ENCODE measurements around the gene LPCAT2. TPM values are rescaled to one million over a fixed set of nuclear protein-coding genes. Genes with fewer than 3 reads are reported as not detected.

LPCAT2 gene
- total and polyA plus RNA-seq, 4 donors: 0.96 to 4.2 (median 2.7) TPM

DNA sequence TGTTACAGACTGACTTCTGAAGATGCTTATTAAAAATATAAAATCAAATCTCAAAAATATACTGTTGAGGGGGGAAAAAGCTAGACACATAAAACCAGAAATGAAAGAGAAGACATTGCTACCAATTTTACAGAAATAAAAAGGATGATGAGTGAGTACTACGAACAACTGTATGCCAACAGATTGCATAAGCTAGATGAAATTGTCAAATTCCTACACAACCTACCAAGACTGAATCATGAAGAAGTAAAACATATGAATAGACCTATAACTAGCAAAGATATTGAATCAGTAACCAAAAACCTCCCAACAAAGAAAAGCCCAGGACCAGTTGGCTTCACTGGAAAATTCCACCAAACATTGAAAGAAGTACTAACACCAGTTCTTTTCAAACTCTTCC lies 54.1 kb downstream of the LPCAT2 start:
- Histone ChIP-seq H3K9ac (ENCODE audit: low read depth in 1 of 2, low read length in 2 of 2) (no peak overlapping the region), H3K4me1 (ENCODE audit: control insufficient read depth in 4 of 4, insufficient read depth in 4 of 4, low read length in 3 of 4) (no peaks in the 10 kb centered on the region), H3K9me3 (ENCODE audit: control insufficient read depth in 4 of 4, low read length in 3 of 4) (no peaks in the 10 kb centered on the region), H3K27ac (ENCODE audit: low read depth in 1 of 2, low read length in 2 of 2) (no peak overlapping the region), H3K4me3 (ENCODE audit: low read depth in 1 of 3, low read length in 3 of 3) (no peak overlapping the region), H3K36me3 (ENCODE audit: control insufficient read depth in 4 of 4, insufficient read depth in 3 of 4, low read depth in 1 of 4, low read length in 3 of 4) (no peaks in the 10 kb centered on the region), H3K27me3 (ENCODE audit: control insufficient read depth in 4 of 4, insufficient read depth in 4 of 4, low read length in 3 of 4) (no peaks in the 10 kb centered on the region)
- no peak for DNase-seq (ENCODE audit: low spot score)
- TF ChIP-seq RAD21 (IDR thresholded peaks at IDR 0.05) (no peak), MAX (IDR thresholded peaks at IDR 0.05) (no peak), ATF3 (IDR thresholded peaks at IDR 0.05) (no peak), EGR1 (IDR thresholded peaks at IDR 0.05; ENCODE audit: low read depth in 2 of 2) (no peak), FOXA1 (IDR thresholded peaks at IDR 0.05) (no peak), GABPA (IDR thresholded peaks at IDR 0.05 in 1 of 2, conservative IDR thresholded peaks at IDR 0.05 in 1 of 2) (no peak), TAF1 (conservative IDR thresholded peaks at IDR 0.05) (no peak), JUND (IDR thresholded peaks at IDR 0.05) (no peak), RXRA (IDR thresholded peaks at IDR 0.05) (no peak)
- TF ChIP-seq, protein P1, sequence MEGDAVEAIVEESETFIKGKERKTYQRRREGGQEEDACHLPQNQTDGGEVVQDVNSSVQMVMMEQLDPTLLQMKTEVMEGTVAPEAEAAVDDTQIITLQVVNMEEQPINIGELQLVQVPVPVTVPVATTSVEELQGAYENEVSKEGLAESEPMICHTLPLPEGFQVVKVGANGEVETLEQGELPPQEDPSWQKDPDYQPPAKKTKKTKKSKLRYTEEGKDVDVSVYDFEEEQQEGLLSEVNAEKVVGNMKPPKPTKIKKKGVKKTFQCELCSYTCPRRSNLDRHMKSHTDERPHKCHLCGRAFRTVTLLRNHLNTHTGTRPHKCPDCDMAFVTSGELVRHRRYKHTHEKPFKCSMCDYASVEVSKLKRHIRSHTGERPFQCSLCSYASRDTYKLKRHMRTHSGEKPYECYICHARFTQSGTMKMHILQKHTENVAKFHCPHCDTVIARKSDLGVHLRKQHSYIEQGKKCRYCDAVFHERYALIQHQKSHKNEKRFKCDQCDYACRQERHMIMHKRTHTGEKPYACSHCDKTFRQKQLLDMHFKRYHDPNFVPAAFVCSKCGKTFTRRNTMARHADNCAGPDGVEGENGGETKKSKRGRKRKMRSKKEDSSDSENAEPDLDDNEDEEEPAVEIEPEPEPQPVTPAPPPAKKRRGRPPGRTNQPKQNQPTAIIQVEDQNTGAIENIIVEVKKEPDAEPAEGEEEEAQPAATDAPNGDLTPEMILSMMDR (IDR thresholded peaks at IDR 0.05; ENCODE audit: low read depth, low read length, missing input control): no peak
- WGBS: 89% methylated on average over 1 of the region's 1 CpG

- WGBS: 94% methylated on average over 2 of the region's 2 CpGs
- H3K27me3 ChIP-seq (ENCODE audit: control insufficient read depth in 4 of 4, insufficient read depth in 4 of 4, low read length in 3 of 4): no peaks in the 10 kb centered on the region
- no peak overlapping the region for H3K4me3 ChIP-seq (ENCODE audit: low read depth in 1 of 3, low read length in 3 of 3)
- TF ChIP-seq TAF1 (conservative IDR thresholded peaks at IDR 0.05) (no peak), JUND (IDR thresholded peaks at IDR 0.05) (no peak), EGR1 (IDR thresholded peaks at IDR 0.05; ENCODE audit: low read depth in 2 of 2) (no peak), REST (IDR thresholded peaks at IDR 0.05) (no peak), RXRA (IDR thresholded peaks at IDR 0.05) (no peak), FOXA2 (IDR thresholded peaks at IDR 0.05) (no peak)
- no peaks in the 10 kb centered on the region for H3K4me1 ChIP-seq (ENCODE audit: control insufficient read depth in 4 of 4, insufficient read depth in 4 of 4, low read length in 3 of 4)
- no peak for DNase-seq (ENCODE audit: low spot score)
- no peaks in the 10 kb centered on the region for H3K9me3 ChIP-seq (ENCODE audit: control insufficient read depth in 4 of 4, low read length in 3 of 4)
- no peaks in the 10 kb centered on the region for H3K36me3 ChIP-seq (ENCODE audit: control insufficient read depth in 4 of 4, insufficient read depth in 3 of 4, low read depth in 1 of 4, low read length in 3 of 4)
- H3K27ac ChIP-seq (ENCODE audit: low read depth in 1 of 2, low read length in 2 of 2): no peak overlapping the region
- no peak overlapping the region for H3K9ac ChIP-seq (ENCODE audit: low read depth in 1 of 2, low read length in 2 of 2)
Observed at GRCh38 chr16:55563797-55564196, 54.9 kb downstream of the LPCAT2 start.

GRCh38 chr16:55565086-55565485 lies 56.2 kb downstream of the LPCAT2 start:
- H3K4me3 ChIP-seq (ENCODE audit: low read depth in 1 of 3, low read length in 3 of 3): no peak overlapping the region
- no peaks in the 10 kb centered on the region for H3K36me3 ChIP-seq (ENCODE audit: control insufficient read depth in 4 of 4, insufficient read depth in 3 of 4, low read depth in 1 of 4, low read length in 3 of 4)
- H3K9ac ChIP-seq (ENCODE audit: low read depth in 1 of 2, low read length in 2 of 2): no peak overlapping the region
- TF ChIP-seq RAD21 (IDR thresholded peaks at IDR 0.05): no peak
- no peak for TF ChIP-seq REST (IDR thresholded peaks at IDR 0.05)
- no peak for TF ChIP-seq SP1 (IDR thresholded peaks at IDR 0.05)
- no peaks in the 10 kb centered on the region for H3K27me3 ChIP-seq (ENCODE audit: control insufficient read depth in 4 of 4, insufficient read depth in 4 of 4, low read length in 3 of 4)
- no peak overlapping the region for H3K27ac ChIP-seq (ENCODE audit: low read depth in 1 of 2, low read length in 2 of 2)
- no peaks in the 10 kb centered on the region for H3K9me3 ChIP-seq (ENCODE audit: control insufficient read depth in 4 of 4, low read length in 3 of 4)
- DNase-seq (ENCODE audit: low spot score): no peak
- WGBS: 86% methylated on average over 1 of the region's 1 CpG
- no peaks in the 10 kb centered on the region for H3K4me1 ChIP-seq (ENCODE audit: control insufficient read depth in 4 of 4, insufficient read depth in 4 of 4, low read length in 3 of 4)

All from liver (tissue), 9 donors.